Thoracic aorta (tissue), 2 donors: ENCODE measurements around the gene NEDD4L. TPM values are rescaled to one million over a fixed set of nuclear protein-coding genes. Genes with fewer than 3 reads are reported as not detected.

Experiments used
- ATAC-seq: fragments of 150-250 bp; one replicate; pipeline ENCODE4 v1.8.0; 2017; ENCODE audit warnings: low read depth; ENCODE audit not compliant: insufficient number of reproducible peaks, low FRiP score
- DNase-seq: peaks from one replicate; pipeline ENCODE4 v3.0.0-alpha.2; 2020; ENCODE audit warnings: low spot score
- H3K27ac ChIP-seq, 2 donors: fragments of 200-600 bp; sonication (generic); 1 replicate in 1 of 2; 2 replicates in 1 of 2; pipeline ENCODE4 v1.5.1; 2016; ENCODE audit warnings: mild to moderate bottlenecking in 2 of 2, moderate library complexity in 2 of 2
- H3K27me3 ChIP-seq: fragments of 200-600 bp; sonication (generic); replicated peaks from 2 replicates; pipeline ENCODE4 v1.6.0; 2016; ENCODE audit warnings: mild to moderate bottlenecking; ENCODE audit not compliant: insufficient read depth
- H3K36me3 ChIP-seq: fragments of 200-600 bp; sonication (generic); one replicate; pipeline ENCODE4 v1.5.1; 2016
- H3K4me1 ChIP-seq, 2 donors: fragments of 200-600 bp; sonication (generic); 1 replicate in 1 of 2; 2 replicates in 1 of 2; pipeline versions ENCODE4 v1.5.1 to v1.6.0; 2016; ENCODE audit warnings: low read depth in 2 of 2, mild to moderate bottlenecking in 1 of 2; ENCODE audit not compliant: control insufficient read depth in 1 of 2
- H3K4me3 ChIP-seq: fragments of 200-600 bp; sonication (generic); 2 replicates; pipeline ENCODE4 v1.5.1; 2016; ENCODE audit warnings: mild to moderate bottlenecking
- H3K9me3 ChIP-seq: fragments of 200-600 bp; sonication (generic); 2 replicates; pipeline ENCODE4 v1.5.1; 2016
- total RNA-seq, 2 donors: library from RNA; depleted of rRNA; stranded (reverse); fragments of >200 nt; gene quantifications; one replicate each; pipeline versions ENCODE4 v1.1.0 to v1.2.3, GENCODE V29; 2016
- TF ChIP-seq, protein P1 (sequence below): fragments of 200-600 bp; sonication (generic); IDR thresholded peaks from one replicate; pipeline ENCODE4 v1.5.1; 2019; ENCODE audit warnings: antibody characterized with exemption

The NEDD4L gene
- total RNA-seq, 2 donors from 2014 or later, result 13.9 to 22.9 TPM

DNA sequence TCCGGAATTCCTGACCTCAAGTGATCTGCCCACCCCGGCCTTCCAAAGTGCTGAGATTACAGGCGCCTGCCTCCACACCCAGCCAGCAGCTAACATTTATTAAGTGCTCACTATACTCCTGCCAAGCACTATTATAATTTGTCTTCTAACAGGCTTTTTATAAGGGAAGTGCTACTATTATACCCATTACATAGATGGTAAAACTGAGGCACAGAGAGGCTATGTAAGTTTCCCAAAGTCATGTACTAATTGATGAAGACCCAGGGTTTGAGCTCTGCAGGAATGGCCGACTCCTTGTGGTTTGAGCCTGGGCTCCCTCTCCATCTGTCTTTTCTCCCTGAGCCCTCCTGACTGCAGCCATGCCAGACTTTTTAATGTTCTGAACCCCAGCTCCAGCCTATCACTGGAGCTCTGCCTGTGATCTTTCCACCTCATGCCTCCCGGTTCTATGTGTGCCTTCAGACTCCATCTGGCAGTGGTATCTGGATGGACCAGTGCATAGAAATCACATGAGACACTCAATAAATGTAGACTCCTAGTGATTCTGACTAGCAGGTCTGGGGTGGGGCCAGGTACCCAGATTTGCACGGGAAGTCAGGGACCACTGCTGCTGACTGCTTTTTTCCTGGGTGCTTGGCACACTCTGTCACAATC lies 197.1 kb downstream of the NEDD4L start:
- Histone ChIP-seq H3K27me3 (no peaks in the 10 kb centered on the region), H3K4me1 (no peaks in the 10 kb centered on the region), H3K4me3 (no peak overlapping the region), H3K27ac (no peak overlapping the region), H3K9me3 (no peaks in the 10 kb centered on the region), H3K36me3 (no peaks in the 10 kb centered on the region)
- TF ChIP-seq, protein P1, sequence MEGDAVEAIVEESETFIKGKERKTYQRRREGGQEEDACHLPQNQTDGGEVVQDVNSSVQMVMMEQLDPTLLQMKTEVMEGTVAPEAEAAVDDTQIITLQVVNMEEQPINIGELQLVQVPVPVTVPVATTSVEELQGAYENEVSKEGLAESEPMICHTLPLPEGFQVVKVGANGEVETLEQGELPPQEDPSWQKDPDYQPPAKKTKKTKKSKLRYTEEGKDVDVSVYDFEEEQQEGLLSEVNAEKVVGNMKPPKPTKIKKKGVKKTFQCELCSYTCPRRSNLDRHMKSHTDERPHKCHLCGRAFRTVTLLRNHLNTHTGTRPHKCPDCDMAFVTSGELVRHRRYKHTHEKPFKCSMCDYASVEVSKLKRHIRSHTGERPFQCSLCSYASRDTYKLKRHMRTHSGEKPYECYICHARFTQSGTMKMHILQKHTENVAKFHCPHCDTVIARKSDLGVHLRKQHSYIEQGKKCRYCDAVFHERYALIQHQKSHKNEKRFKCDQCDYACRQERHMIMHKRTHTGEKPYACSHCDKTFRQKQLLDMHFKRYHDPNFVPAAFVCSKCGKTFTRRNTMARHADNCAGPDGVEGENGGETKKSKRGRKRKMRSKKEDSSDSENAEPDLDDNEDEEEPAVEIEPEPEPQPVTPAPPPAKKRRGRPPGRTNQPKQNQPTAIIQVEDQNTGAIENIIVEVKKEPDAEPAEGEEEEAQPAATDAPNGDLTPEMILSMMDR, result no peak
- DNase-seq (no peak), ATAC-seq (no peak)

DNA sequence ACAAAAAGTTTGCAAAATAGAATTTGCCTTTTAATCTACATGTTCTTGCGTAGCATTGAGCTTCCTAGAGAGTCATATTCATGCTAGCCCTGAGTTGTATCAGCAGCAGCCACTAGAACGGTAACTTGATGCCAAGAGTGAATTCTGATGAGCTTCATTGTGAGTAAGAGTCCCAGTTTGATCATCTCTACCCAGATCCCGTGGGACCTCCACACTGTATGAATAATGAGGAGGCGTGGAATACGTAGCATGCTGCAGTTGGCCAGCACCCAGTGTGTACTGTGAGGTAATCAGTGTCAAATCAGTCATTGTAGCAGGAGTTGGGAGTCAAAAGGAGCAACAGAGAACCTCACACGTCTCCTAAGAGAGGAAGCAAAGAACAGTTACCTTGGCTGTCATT lies 197.9 kb downstream of the NEDD4L start:
- ATAC-seq (no peak), DNase-seq (no peak)
- Histone ChIP-seq H3K4me3 (no peak overlapping the region), H3K27ac (no peak overlapping the region), H3K4me1 (no peaks in the 10 kb centered on the region), H3K9me3 (no peaks in the 10 kb centered on the region), H3K36me3 (no peaks in the 10 kb centered on the region), H3K27me3 (no peaks in the 10 kb centered on the region)
- TF ChIP-seq, protein P1, result no peak

- no peak for DNase-seq
- TF ChIP-seq, protein P1, result no peak
- Histone ChIP-seq H3K9me3 (no peaks in the 10 kb centered on the region), H3K4me1 (peaks cover 0 to under 1% of the 10 kb centered on the region in 2 donors), H3K36me3 (no peaks in the 10 kb centered on the region), H3K4me3 (no peak overlapping the region), H3K27ac (no peak overlapping the region), H3K27me3 (no peaks in the 10 kb centered on the region)
- ATAC-seq, result no peak
Measured at GRCh38 chr18:58242435-58242834, 198.4 kb downstream of the NEDD4L start.

DNA sequence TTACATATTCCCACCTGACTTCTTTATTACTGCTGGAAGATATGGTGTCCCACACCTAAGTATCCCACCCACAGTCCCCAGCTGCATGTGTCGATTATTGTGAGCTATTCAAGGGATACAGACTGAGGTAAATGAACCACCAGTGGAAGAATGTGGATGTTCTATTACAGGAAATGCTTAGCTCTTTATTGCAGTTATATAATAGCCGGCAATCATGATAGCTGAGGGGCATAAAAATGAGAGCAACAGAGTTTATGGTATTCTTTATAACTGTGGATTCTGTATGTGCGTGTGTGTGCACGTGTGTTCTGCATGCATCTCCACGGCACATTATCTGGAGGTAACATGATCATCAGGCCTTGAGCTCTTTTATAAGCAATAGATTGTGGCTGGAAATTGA lies 198.9 kb downstream of the NEDD4L start:
- no peaks in the 10 kb centered on the region for H3K36me3 ChIP-seq
- TF ChIP-seq, protein P1, result no peak
- ATAC-seq (no peak), DNase-seq (no peak)
- H3K27me3 ChIP-seq, result no peaks in the 10 kb centered on the region
- peaks cover 0 to 4% of the 10 kb centered on the region in 2 donors for H3K4me1 ChIP-seq
- no peaks in the 10 kb centered on the region for H3K9me3 ChIP-seq
- no peak overlapping the region for H3K4me3 ChIP-seq
- no peak overlapping the region for H3K27ac ChIP-seq

DNA sequence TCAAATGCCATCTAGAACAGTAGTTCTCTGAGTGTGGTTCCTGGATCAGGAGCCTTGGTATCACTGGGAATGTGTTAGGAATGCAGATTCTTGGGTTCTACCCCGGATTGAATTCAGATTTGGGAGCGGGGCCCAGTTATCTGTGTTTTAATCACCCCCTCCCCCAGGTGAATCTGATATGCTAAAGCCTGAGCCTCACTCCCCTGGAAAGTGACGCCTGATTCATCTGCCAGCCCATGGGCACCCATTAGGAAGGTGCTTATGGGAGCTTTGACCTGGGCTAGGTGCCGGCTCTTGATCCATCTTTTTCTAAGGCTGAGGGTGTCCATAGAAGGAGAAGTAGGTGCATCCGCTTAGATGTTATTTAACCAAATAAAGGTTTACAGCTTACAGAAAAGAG lies 199.4 kb downstream of the NEDD4L start:
- TF ChIP-seq, protein P1, result no peak
- Histone ChIP-seq H3K27me3 (no peaks in the 10 kb centered on the region), H3K36me3 (no peaks in the 10 kb centered on the region), H3K27ac (no peak overlapping the region), H3K9me3 (no peaks in the 10 kb centered on the region), H3K4me3 (no peak overlapping the region), H3K4me1 (peaks cover 0 to 4% of the 10 kb centered on the region in 2 donors)
- DNase-seq (no peak), ATAC-seq (no peak)
